Neural crest cell (in vitro differentiated cells): ENCODE results near the gene MYO1E. TPM values are rescaled to one million over a fixed set of nuclear protein-coding genes. Genes with fewer than 3 reads are reported as not detected.
A peak's percentile ranks its signal among the peaks of the same experiment; 100 is the strongest.

Experiments
- DNase-seq: peaks from one replicate; pipeline ENCODE4 v3.0.0; 2021; ENCODE audit warnings: low read depth, mixed read lengths, low spot score
- H3K27ac Mint-ChIP-seq: one replicate; pipeline ENCODE4 v1.8.0; 2021; ENCODE audit warnings: mild to moderate bottlenecking, mixed read lengths; ENCODE audit not compliant: unreplicated experiment
- H3K27me3 Mint-ChIP-seq: 2 replicates; pipeline ENCODE4 v1.8.0; 2021; ENCODE audit warnings: low read depth, mild to moderate bottlenecking, mixed read lengths
- H3K36me3 Mint-ChIP-seq: 2 replicates; pipeline ENCODE4 v1.8.0; 2021; ENCODE audit warnings: low read depth, mild to moderate bottlenecking, mixed read lengths
- H3K4me1 Mint-ChIP-seq: 2 replicates; pipeline ENCODE4 v1.8.0; 2021; ENCODE audit warnings: mixed read lengths
- H3K4me3 Mint-ChIP-seq: one replicate; pipeline ENCODE4 v1.8.0; 2021; ENCODE audit warnings: mild to moderate bottlenecking, mixed read lengths
- H3K9me3 Mint-ChIP-seq: 2 replicates; pipeline ENCODE4 v1.8.0; 2021; ENCODE audit warnings: mixed read lengths
- total RNA-seq: library from RNA; stranded (reverse); gene quantifications from 2 replicates; pipeline ENCODE4 v1.2.1, GENCODE V29; 2021
- TF ChIP-seq, protein P1 (sequence below): fragments of 200-600 bp; sonication (generic); conservative IDR thresholded peaks from 2 replicates; pipeline ENCODE4 v1.5.0; 2021; ENCODE audit warnings: antibody characterized with exemption, mild to moderate bottlenecking

MYO1E gene
- total RNA-seq, 1 donor from 2014 or later, result 34.5 TPM

DNA sequence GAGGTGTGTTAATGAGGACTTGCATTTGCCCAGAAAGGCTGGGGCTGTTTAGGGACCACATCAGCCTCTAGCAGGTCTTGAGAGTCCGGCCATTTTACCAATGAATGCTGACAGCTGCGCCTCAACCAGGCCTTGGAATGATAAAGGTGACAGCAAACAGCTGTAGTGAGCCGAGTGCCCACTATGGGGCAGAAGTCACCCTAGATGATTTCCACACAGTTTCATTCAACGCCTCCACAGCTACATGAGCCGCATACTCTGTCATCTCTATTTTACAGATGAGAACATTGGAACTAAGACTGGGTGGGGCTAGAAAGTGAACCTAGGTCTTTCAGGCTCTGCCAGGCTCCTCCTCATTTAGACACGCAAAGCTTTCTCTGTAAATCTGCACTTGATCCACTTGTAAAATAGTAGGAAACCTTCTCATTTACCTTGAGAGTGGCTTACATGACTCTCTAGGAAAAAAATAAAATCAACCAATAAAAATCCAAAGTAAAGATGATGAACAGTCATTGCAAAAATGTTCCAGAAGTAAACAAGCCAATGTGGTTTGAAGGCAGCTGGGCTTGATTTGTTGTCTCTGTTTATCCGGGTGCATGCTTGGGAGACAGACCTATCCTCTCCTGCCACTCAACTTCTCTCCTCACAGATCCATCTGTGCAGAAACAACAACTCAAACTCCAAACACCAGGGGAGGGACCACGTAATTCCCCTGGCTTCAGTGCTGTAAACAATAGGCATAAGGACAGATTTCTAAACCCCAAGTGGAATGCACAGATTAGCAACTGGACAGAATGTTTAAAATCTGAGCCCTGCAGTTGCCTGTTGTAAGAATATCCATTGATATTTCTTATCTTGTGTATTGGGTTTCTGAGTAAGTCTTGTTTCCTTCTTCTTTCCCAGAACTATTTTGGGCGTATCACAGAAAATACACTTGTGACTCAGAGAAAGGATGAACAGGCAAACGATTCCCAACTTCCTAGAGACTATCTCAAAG, 197.5 kb downstream of the MYO1E start:
- TF ChIP-seq, protein P1, sequence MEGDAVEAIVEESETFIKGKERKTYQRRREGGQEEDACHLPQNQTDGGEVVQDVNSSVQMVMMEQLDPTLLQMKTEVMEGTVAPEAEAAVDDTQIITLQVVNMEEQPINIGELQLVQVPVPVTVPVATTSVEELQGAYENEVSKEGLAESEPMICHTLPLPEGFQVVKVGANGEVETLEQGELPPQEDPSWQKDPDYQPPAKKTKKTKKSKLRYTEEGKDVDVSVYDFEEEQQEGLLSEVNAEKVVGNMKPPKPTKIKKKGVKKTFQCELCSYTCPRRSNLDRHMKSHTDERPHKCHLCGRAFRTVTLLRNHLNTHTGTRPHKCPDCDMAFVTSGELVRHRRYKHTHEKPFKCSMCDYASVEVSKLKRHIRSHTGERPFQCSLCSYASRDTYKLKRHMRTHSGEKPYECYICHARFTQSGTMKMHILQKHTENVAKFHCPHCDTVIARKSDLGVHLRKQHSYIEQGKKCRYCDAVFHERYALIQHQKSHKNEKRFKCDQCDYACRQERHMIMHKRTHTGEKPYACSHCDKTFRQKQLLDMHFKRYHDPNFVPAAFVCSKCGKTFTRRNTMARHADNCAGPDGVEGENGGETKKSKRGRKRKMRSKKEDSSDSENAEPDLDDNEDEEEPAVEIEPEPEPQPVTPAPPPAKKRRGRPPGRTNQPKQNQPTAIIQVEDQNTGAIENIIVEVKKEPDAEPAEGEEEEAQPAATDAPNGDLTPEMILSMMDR, result peak; percentile 73
- peaks cover 15% of the 10 kb centered on the region for H3K36me3 Mint-ChIP-seq
- H3K27ac Mint-ChIP-seq, result no peak overlapping the region
- H3K4me3 Mint-ChIP-seq, result no peak overlapping the region
- H3K9me3 Mint-ChIP-seq, result no peaks in the 10 kb centered on the region
- H3K4me1 Mint-ChIP-seq, result peaks cover 15% of the 10 kb centered on the region
- DNase-seq, result peak; percentile 33
- no peaks in the 10 kb centered on the region for H3K27me3 Mint-ChIP-seq

DNA sequence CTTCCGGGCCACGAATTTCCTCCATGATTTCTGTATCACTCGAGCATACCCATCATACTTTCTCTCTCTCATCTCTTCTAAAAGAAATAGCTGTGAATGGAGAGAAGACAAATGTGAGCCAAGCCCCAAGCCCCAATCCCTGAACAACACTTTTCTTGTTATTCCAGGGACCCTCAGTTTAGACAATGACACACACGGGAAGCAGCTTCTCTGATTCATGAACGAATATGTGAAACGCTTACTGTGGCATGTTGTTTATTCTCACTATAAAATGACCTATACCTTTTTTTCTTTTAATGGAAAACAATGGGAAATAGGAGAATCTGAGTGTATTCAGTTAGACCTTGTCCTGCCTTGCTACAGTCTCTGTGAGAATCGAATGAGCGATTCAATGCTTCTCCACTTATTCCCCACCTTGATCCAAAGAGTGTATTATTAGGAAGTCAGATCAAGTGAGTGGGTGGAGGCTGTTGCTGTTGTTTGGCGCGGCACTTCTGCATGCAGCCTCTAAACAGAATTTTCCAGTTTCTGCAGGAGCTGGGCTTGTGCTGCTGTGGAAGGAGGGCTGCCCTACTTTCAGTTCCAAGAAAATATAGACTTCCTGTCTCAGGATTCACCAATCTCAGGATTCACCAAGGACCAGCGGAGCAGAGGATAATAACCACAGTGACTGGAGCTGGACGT, 198.4 kb downstream of the MYO1E start:
- TF ChIP-seq, protein P1, result no peak
- H3K27ac Mint-ChIP-seq, result no peak overlapping the region
- H3K27me3 Mint-ChIP-seq, result no peaks in the 10 kb centered on the region
- H3K9me3 Mint-ChIP-seq, result no peaks in the 10 kb centered on the region
- H3K4me1 Mint-ChIP-seq, result peaks cover 19% of the 10 kb centered on the region
- H3K36me3 Mint-ChIP-seq, result peaks cover 15% of the 10 kb centered on the region
- no peak overlapping the region for H3K4me3 Mint-ChIP-seq
- no peak for DNase-seq

DNA sequence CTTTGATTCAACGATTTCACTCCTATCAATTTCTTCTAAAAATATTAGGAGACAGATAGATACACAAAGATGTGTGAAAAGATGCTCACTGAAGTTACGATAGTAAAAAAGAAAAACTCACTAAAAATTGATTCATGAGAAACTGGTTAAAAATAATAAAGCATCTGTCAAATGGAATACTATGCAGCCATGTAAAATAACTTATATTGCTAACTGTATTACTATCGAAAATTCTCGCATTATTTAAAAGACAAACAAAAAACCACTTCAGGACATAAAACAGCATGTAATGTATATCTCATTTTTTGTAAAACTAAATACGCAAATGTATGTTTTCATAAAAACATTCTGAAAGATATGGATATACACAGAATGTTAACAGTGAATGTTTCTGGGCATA, 199.5 kb downstream of the MYO1E start:
- peaks cover 15% of the 10 kb centered on the region for H3K36me3 Mint-ChIP-seq
- no peak for DNase-seq
- peaks cover 22% of the 10 kb centered on the region for H3K4me1 Mint-ChIP-seq
- no peak overlapping the region for H3K27ac Mint-ChIP-seq
- TF ChIP-seq, protein P1, result no peak
- H3K9me3 Mint-ChIP-seq, result no peaks in the 10 kb centered on the region
- no peak overlapping the region for H3K4me3 Mint-ChIP-seq
- H3K27me3 Mint-ChIP-seq, result no peaks in the 10 kb centered on the region

DNA sequence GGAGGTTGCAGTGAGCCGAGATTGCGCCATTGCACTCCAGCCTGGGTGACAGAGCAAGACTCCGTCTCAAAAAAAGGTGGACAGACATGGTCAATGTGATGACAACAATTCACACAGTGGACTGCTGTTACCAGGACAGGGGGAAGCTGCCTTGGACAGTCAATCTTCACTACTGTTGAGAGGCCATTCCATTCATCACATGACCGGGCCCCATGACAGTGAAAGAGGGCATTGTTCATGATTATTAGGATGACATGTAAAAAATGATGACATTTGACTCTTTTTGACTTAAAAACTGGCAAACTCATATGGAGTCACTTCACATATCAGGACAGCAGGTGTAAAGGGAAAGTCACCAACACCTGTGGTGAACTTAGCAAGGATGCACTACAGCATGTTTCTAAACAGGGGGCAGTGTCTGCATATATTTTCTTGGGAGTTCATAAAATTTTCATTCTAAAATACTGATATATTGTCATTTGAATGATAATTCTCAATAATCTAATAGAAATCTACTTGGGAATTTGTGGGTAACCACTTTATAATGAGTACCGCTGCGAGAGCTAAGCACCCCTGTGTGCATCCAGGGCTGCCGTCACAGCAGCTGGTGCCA, 200.3 kb downstream of the MYO1E start:
- H3K36me3 Mint-ChIP-seq, result peaks cover 11% of the 10 kb centered on the region
- H3K27ac Mint-ChIP-seq, result no peak overlapping the region
- DNase-seq, result no peak
- H3K9me3 Mint-ChIP-seq, result no peaks in the 10 kb centered on the region
- TF ChIP-seq, protein P1, result peak; percentile 35
- peaks cover 22% of the 10 kb centered on the region for H3K4me1 Mint-ChIP-seq
- H3K27me3 Mint-ChIP-seq, result no peaks in the 10 kb centered on the region
- H3K4me3 Mint-ChIP-seq, result no peak overlapping the region

DNA sequence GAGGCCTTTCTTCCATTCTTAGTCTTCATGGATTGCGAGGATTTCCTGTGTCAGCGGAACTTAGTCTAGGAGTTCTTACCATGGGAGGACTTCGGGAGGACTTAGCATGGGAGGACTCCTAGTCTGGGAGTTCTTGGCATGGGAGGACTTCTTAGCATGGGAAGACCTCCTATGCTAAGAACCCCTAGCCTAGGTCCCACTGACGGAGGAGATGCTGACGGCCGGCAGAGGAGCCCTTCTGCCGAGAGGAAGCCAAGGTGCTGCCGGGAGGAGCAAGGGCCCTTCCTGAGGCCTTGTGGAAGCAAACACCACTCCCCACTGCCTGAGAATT, 201.6 kb downstream of the MYO1E start:
- DNase-seq, result no peak
- H3K27me3 Mint-ChIP-seq, result no peaks in the 10 kb centered on the region
- H3K27ac Mint-ChIP-seq, result peak overlapping the region; percentile 31
- no peak overlapping the region for H3K4me3 Mint-ChIP-seq
- H3K4me1 Mint-ChIP-seq, result peaks cover 22% of the 10 kb centered on the region
- peaks cover 9% of the 10 kb centered on the region for H3K36me3 Mint-ChIP-seq
- TF ChIP-seq, protein P1, result no peak
- H3K9me3 Mint-ChIP-seq, result no peaks in the 10 kb centered on the region
